Measurements from ENCODE around the gene DHTKD1.

Gene DHTKD1

GRCh38 chr10:12097791-12098190 lies 29.0 kb downstream of the DHTKD1 start:
- no peak overlapping the region for H3K4me2 ChIP-seq (ENCODE audit: low read depth, low read length, poor library complexity, severe bottlenecking)

DNA sequence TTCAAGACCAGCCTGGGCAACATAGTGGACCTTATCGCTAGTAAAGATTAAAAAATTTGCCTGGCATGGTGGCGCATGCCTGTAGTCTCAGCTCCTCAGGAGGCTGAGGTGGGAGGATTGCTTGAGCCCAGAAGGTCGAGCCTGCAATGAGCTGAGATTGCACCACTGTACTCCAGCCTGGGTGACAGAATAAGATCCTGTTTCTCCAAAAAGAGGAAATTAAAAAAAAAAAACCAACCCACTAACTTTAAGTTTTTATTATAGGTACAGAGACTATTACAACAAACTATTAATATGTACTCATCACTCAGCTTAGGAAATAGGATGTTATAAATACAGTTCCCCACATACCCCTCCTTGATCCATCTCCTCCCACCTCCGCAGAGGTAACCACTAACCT lies 30.2 kb downstream of the DHTKD1 start:
- H2AFZ ChIP-seq (ENCODE audit: low read length), result no peak overlapping the region
- no peaks in the 10 kb centered on the region for H4K20me1 ChIP-seq (ENCODE audit: insufficient read depth, low read length, poor library complexity, severe bottlenecking)
- H3K79me2 ChIP-seq (ENCODE audit: insufficient read depth, low read length), result no peaks in the 10 kb centered on the region
- H3K4me3 ChIP-seq (ENCODE audit: low read length, poor library complexity, severe bottlenecking), result no peak overlapping the region
- no peak overlapping the region for H3K9ac ChIP-seq (ENCODE audit: low read depth, low read length, poor library complexity, severe bottlenecking)
- H3K4me1 ChIP-seq (ENCODE audit: insufficient read depth, low read length, poor library complexity, severe bottlenecking), result no peaks in the 10 kb centered on the region
- no peaks in the 10 kb centered on the region for H3K36me3 ChIP-seq (ENCODE audit: insufficient read depth, low read length)
- no peaks in the 10 kb centered on the region for H3K9me3 ChIP-seq (ENCODE audit: insufficient read depth, low read depth, low read length)
- no peak overlapping the region for H3K4me2 ChIP-seq (ENCODE audit: low read depth, low read length, poor library complexity, severe bottlenecking)
- H3K9me2 ChIP-seq (replicated peaks; ENCODE audit: low read depth, low read length), result no peaks in the 10 kb centered on the region
- TF ChIP-seq CTCF (conservative IDR thresholded peaks at IDR 0.05; ENCODE audit: low read length) (no peak), EZH2phosphoT487 (IDR thresholded peaks at IDR 0.05; ENCODE audit: borderline replicate concordance) (no peak)
- H3F3A ChIP-seq (ENCODE audit: low read depth), result no peaks in the 10 kb centered on the region
- no peaks in the 10 kb centered on the region for H3K27me3 ChIP-seq (ENCODE audit: insufficient read depth, low read length, poor library complexity, severe bottlenecking)

More at GRCh38 chr10:12097791-12098190, 29.0 kb downstream of the DHTKD1 start:
- Histone ChIP-seq H3K27me3 (ENCODE audit: insufficient read depth, low read length, poor library complexity, severe bottlenecking) (no peaks in the 10 kb centered on the region), H3K4me1 (ENCODE audit: insufficient read depth, low read length, poor library complexity, severe bottlenecking) (no peaks in the 10 kb centered on the region), H3K9me2 (replicated peaks; ENCODE audit: low read depth, low read length) (no peaks in the 10 kb centered on the region), H3K9me3 (ENCODE audit: insufficient read depth, low read depth, low read length) (no peaks in the 10 kb centered on the region), H4K20me1 (ENCODE audit: insufficient read depth, low read length, poor library complexity, severe bottlenecking) (no peaks in the 10 kb centered on the region), H2AFZ (ENCODE audit: low read length) (no peak overlapping the region), H3K4me3 (ENCODE audit: low read length, poor library complexity, severe bottlenecking) (no peak overlapping the region), H3K36me3 (ENCODE audit: insufficient read depth, low read length) (no peaks in the 10 kb centered on the region), H3K9ac (ENCODE audit: low read depth, low read length, poor library complexity, severe bottlenecking) (no peak overlapping the region), H3F3A (ENCODE audit: low read depth) (no peaks in the 10 kb centered on the region), H3K79me2 (ENCODE audit: insufficient read depth, low read length) (no peaks in the 10 kb centered on the region)
- TF ChIP-seq CTCF (conservative IDR thresholded peaks at IDR 0.05; ENCODE audit: low read length) (no peak), EZH2phosphoT487 (IDR thresholded peaks at IDR 0.05; ENCODE audit: borderline replicate concordance) (no peak)

GRCh38 chr10:12103802-12104201 lies 35.0 kb downstream of the DHTKD1 start:
- Histone ChIP-seq H3K9me2 (replicated peaks; ENCODE audit: low read depth, low read length) (no peaks in the 10 kb centered on the region), H3K27me3 (ENCODE audit: insufficient read depth, low read length, poor library complexity, severe bottlenecking) (no peaks in the 10 kb centered on the region), H3F3A (ENCODE audit: low read depth) (no peaks in the 10 kb centered on the region), H2AFZ (ENCODE audit: low read length) (no peak overlapping the region), H3K9me3 (ENCODE audit: insufficient read depth, low read depth, low read length) (no peaks in the 10 kb centered on the region), H3K36me3 (ENCODE audit: insufficient read depth, low read length) (no peaks in the 10 kb centered on the region), H3K4me3 (ENCODE audit: low read length, poor library complexity, severe bottlenecking) (no peak overlapping the region), H3K79me2 (ENCODE audit: insufficient read depth, low read length) (no peaks in the 10 kb centered on the region), H3K9ac (ENCODE audit: low read depth, low read length, poor library complexity, severe bottlenecking) (no peak overlapping the region), H4K20me1 (ENCODE audit: insufficient read depth, low read length, poor library complexity, severe bottlenecking) (no peaks in the 10 kb centered on the region), H3K4me2 (ENCODE audit: low read depth, low read length, poor library complexity, severe bottlenecking) (no peak overlapping the region), H3K4me1 (ENCODE audit: insufficient read depth, low read length, poor library complexity, severe bottlenecking) (no peaks in the 10 kb centered on the region)
- no peak for TF ChIP-seq EZH2phosphoT487 (IDR thresholded peaks at IDR 0.05; ENCODE audit: borderline replicate concordance)
- TF ChIP-seq CTCF (conservative IDR thresholded peaks at IDR 0.05; ENCODE audit: low read length), result no peak
